Loucy (cell line): ENCODE measurements around the gene COL25A1.
A peak's percentile ranks its signal among the peaks of the same experiment; 100 is the strongest.
"Not testable (repeated sequence)": the region's sequence is repeated elsewhere in the genome, so short reads cannot be mapped to it uniquely, and the experiment has no call there.

Experiments used
- H2AFZ ChIP-seq: fragments of 200-600 bp; sonication (generic); 2 replicates; pipeline ENCODE4 v1.6.0; 2016; ENCODE audit warnings: antibody characterized with exemption, mild to moderate bottlenecking, low read length, moderate library complexity
- H3F3A ChIP-seq: fragments of 200-600 bp; 2 replicates; pipeline ENCODE4 v1.6.0; 2016; ENCODE audit warnings: antibody characterized with exemption, low read depth, mild to moderate bottlenecking
- H3K27me3 ChIP-seq: fragments of 200-600 bp; sonication (generic); 2 replicates; pipeline ENCODE4 v1.6.1; 2014; ENCODE audit warnings: low read length, mild to moderate bottlenecking; ENCODE audit not compliant: insufficient read depth, poor library complexity, severe bottlenecking
- H3K36me3 ChIP-seq: fragments of 200-600 bp; sonication (generic); 2 replicates; pipeline ENCODE4 v1.6.1; 2016; ENCODE audit warnings: low read length; ENCODE audit not compliant: insufficient read depth
- H3K4me1 ChIP-seq: fragments of 200-600 bp; sonication (generic); 2 replicates; pipeline ENCODE4 v1.5.1; 2014; ENCODE audit warnings: low read length, mild to moderate bottlenecking; ENCODE audit not compliant: insufficient read depth, poor library complexity, severe bottlenecking
- H3K4me2 ChIP-seq: fragments of 200-600 bp; sonication (generic); 2 replicates; pipeline ENCODE4 v1.6.0; 2014; ENCODE audit warnings: antibody characterized with exemption, low read length, low read depth, mild to moderate bottlenecking; ENCODE audit not compliant: poor library complexity, severe bottlenecking
- H3K4me3 ChIP-seq: fragments of 200-600 bp; sonication (generic); 2 replicates; pipeline ENCODE4 v1.5.1; 2014; ENCODE audit warnings: low read length, mild to moderate bottlenecking, mixed read lengths; ENCODE audit not compliant: poor library complexity, severe bottlenecking
- H3K79me2 ChIP-seq: fragments of 200-600 bp; sonication (generic); 2 replicates; pipeline ENCODE4 v1.6.1; 2014; ENCODE audit warnings: low read length; ENCODE audit not compliant: insufficient read depth
- H3K9ac ChIP-seq: fragments of 200-600 bp; sonication (generic); 2 replicates; pipeline ENCODE4 v1.6.0; 2014; ENCODE audit warnings: mild to moderate bottlenecking, low read depth, low read length, moderate library complexity; ENCODE audit not compliant: poor library complexity, severe bottlenecking
- H3K9me2 ChIP-seq: fragments of 200-600 bp; sonication (generic); replicated peaks from 2 replicates; pipeline ENCODE4 v1.6.1; 2016; ENCODE audit warnings: low read depth, low read length, mixed read lengths
- H3K9me3 ChIP-seq: fragments of 200-600 bp; sonication (generic); 2 replicates; pipeline ENCODE4 v1.6.1; 2014; ENCODE audit warnings: mild to moderate bottlenecking, antibody characterized with exemption, low read length, low read depth; ENCODE audit not compliant: insufficient read depth
- H4K20me1 ChIP-seq: fragments of 200-600 bp; sonication (generic); 2 replicates; pipeline ENCODE4 v1.6.0; 2014; ENCODE audit warnings: antibody characterized with exemption, low read length, mild to moderate bottlenecking; ENCODE audit not compliant: insufficient read depth, poor library complexity, severe bottlenecking
- CTCF ChIP-seq: fragments of 200-600 bp; sonication (generic); conservative IDR thresholded peaks from 2 replicates; pipeline ENCODE4 v1.5.1; 2014; ENCODE audit warnings: mild to moderate bottlenecking, antibody characterized with exemption, low read length
- EZH2phosphoT487 ChIP-seq: fragments of 200-600 bp; IDR thresholded peaks from 2 replicates; pipeline ENCODE4 v1.6.1; 2018; ENCODE audit warnings: antibody characterized with exemption, mild to moderate bottlenecking, moderate library complexity, borderline replicate concordance

Gene COL25A1

DNA sequence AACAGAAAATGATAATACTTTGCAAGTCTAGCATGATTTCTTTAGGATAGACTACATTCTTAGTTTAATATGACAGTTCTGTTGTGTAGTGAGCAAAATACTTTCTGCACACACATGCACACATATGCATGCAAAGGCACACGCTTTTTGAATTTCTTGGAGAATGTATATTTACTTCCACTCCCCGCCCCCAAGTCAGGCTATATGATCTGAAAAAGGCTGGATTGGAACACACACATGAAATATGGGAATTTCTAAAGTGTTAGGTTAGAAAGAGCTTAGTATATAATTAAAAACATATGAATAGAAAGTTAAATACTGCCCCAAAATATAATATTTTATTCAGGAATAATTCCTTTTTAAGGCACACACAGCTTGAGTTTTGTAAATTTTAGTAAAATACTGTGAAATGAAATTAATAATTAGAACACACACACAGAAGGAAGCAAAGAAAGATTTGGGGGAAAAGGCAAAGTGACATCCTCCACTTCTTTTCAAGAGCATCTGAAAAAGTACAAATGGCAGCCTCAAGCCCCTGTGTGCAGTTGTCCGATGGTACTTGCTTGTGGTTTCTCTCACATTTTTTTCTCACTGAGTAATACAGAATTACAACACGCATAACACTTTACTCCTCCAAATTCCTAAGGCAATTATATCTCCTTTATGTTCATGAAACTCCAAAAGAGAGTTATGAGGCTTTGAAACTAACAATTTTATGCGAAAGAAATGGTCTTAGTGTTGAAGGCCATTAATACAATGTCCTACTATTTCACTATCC is 310.7 kb downstream of the COL25A1 start:
- Histone ChIP-seq H3K4me3 (no peak overlapping the region), H4K20me1 (no peaks in the 10 kb centered on the region), H2AFZ (no peak overlapping the region)

DNA sequence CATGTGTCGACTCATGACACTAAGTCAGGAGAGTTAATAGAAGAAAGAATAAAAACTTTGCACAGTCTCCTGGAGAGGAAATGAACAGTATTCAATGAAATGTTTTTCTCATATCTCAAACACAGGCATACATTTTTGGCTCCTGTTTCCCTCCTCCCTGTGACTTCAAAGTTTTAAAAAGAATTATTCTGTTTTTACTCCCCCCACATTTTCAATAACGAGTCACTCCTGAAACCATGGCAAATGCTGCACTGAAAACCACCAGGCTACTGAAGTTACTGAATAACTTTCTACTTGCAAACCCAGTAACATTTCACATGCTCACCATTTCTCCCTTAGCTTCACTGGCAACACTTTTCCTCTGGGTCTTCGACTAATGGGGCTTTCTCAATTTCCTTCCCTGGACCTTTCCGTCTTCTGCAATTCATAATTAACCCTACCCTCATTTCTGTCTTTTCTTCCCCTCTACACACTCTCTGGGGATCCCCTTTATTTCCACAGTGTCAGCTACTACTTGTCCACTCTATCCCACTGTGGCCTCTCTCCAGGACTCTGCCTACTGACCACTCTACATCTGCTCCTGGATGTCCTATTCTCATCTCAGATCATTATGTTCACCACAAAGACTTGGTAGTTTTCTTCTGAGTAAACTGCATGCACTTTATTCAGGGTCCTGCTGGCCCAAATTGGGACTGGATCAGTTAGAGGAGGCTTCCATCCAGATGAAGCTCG is 313.8 kb downstream of the COL25A1 start:
- no peaks in the 10 kb centered on the region for H3K27me3 ChIP-seq
- peaks cover 16% of the 10 kb centered on the region for H3K4me1 ChIP-seq
- TF ChIP-seq EZH2phosphoT487 (no peak), CTCF (no peak)

More for the DNA sequence above, 310.7 kb downstream of the COL25A1 start:
- Histone ChIP-seq H3K9me2 (no peaks in the 10 kb centered on the region), H3K9ac (no peak overlapping the region), H3K79me2 (no peaks in the 10 kb centered on the region), H3K4me1 (peaks cover 16% of the 10 kb centered on the region), H3K27me3 (no peaks in the 10 kb centered on the region), H3K36me3 (no peaks in the 10 kb centered on the region), H3F3A (no peaks in the 10 kb centered on the region), H3K4me2 (no peak overlapping the region), H3K9me3 (no peaks in the 10 kb centered on the region)
- no peak for TF ChIP-seq CTCF
- TF ChIP-seq EZH2phosphoT487: no peak

DNA sequence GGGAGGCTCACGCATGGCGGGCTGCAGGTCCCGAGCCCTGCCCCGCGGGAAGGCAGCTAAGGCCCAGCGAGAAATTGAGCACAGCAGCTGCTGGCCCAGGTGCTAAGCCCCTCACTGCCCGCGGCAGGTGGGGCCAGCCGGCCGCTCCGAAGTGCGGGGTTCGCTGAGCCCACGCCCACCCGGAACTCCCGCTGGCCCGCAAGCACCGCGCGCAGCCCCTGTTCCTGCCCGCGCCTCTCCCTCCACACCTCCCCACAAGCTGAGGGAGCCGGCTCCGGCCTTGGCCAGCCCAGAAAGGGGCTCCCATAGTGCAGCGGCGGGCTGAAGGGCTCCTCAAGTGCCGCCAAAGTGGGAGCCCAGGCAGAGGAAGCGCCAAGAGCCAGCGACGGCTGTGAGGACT is 318.0 kb downstream of the COL25A1 start:
- H2AFZ ChIP-seq, H3K4me3 ChIP-seq, H3F3A ChIP-seq, H3K27me3 ChIP-seq, H3K9ac ChIP-seq, H4K20me1 ChIP-seq, H3K4me2 ChIP-seq, H3K79me2 ChIP-seq, H3K36me3 ChIP-seq, H3K9me3 ChIP-seq, H3K9me2 ChIP-seq: not testable (repeated sequence)
- peaks cover 44% of the 10 kb centered on the region for H3K4me1 ChIP-seq

More for the DNA sequence above, 313.8 kb downstream of the COL25A1 start:
- Histone ChIP-seq H3K4me3 (no peak overlapping the region), H3K9me2 (no peaks in the 10 kb centered on the region), H3F3A (no peaks in the 10 kb centered on the region), H4K20me1 (no peaks in the 10 kb centered on the region), H3K36me3 (no peaks in the 10 kb centered on the region), H3K9me3 (no peaks in the 10 kb centered on the region), H3K79me2 (no peaks in the 10 kb centered on the region), H3K9ac (no peak overlapping the region), H3K4me2 (peak overlapping the region; percentile 13), H2AFZ (peak overlapping the region; percentile 70)
